HepG2 (cell line): ENCODE measurements around the gene AGER. TPM values are rescaled to one million over a fixed set of nuclear protein-coding genes. Genes with fewer than 3 reads are reported as not detected.

ENCODE experiments used
- DMAP1 ChIP-seq: IDR thresholded peaks from 2 replicates; pipeline ENCODE4 v1.6.1; 2016
- DNMT1 ChIP-seq: sonication (generic); formaldehyde crosslinking; IDR thresholded peaks from 2 replicates; pipeline ENCODE4 v1.5.1; 2020; ENCODE audit warnings: mild to moderate bottlenecking, missing genetic modification reagents
- EED ChIP-seq: sonication (generic); formaldehyde crosslinking; IDR thresholded peaks from 2 replicates; pipeline ENCODE4 v1.5.0; 2020; ENCODE audit warnings: mild to moderate bottlenecking, missing genetic modification reagents
- EP300 ChIP-seq, 3 experiments: sonication (generic) in 1 of 3; formaldehyde crosslinking in 1 of 3; IDR thresholded peaks; 2 replicates each; pipeline versions ENCODE4 v1.5.1 to v1.6.1; 2011 to 2020; ENCODE audit warnings: low read depth in 2 of 3, low read length in 2 of 3, borderline replicate concordance in 1 of 3, improper control_type of control experiment in 1 of 3, mild to moderate bottlenecking in 1 of 3, missing genetic modification reagents in 1 of 3, moderate library complexity in 1 of 3
- FLYWCH1 ChIP-seq: sonication (generic); formaldehyde crosslinking; IDR thresholded peaks from 2 replicates; pipeline ENCODE4 v1.8.1; 2023; ENCODE audit warnings: mild to moderate bottlenecking, missing genetic modification reagents
- HMGXB3 ChIP-seq: sonication (generic); formaldehyde crosslinking; IDR thresholded peaks from 2 replicates; pipeline ENCODE4 v1.4.0; 2020; ENCODE audit warnings: missing genetic modification reagents, borderline replicate concordance
- HOXA9 ChIP-seq: sonication (generic); formaldehyde crosslinking; IDR thresholded peaks from 2 replicates; pipeline ENCODE4 v1.8.1; 2022; ENCODE audit warnings: missing genetic modification reagents, mild to moderate bottlenecking, moderate library complexity, borderline replicate concordance
- MEF2D ChIP-seq: sonication (generic); formaldehyde crosslinking; IDR thresholded peaks from 2 replicates; pipeline ENCODE4 v1.5.1; 2020; ENCODE audit warnings: mild to moderate bottlenecking, missing genetic modification reagents
- SNAPC4 ChIP-seq: sonication (generic); formaldehyde crosslinking; IDR thresholded peaks from 2 replicates; pipeline ENCODE4 v1.4.0; 2020; ENCODE audit warnings: mild to moderate bottlenecking, missing genetic modification reagents
- ZNF569 ChIP-seq: sonication (generic); formaldehyde crosslinking; IDR thresholded peaks from 2 replicates; pipeline ENCODE4 v1.5.0; 2020; ENCODE audit warnings: mild to moderate bottlenecking, missing genetic modification reagents, moderate library complexity, borderline replicate concordance
- ZNF576 ChIP-seq: sonication (generic); formaldehyde crosslinking; IDR thresholded peaks from 2 replicates; pipeline ENCODE4 v1.4.0; 2020; ENCODE audit warnings: mild to moderate bottlenecking, missing genetic modification reagents
- ZNF609 ChIP-seq: sonication (generic); formaldehyde crosslinking; IDR thresholded peaks from 2 replicates; pipeline ENCODE4 v1.4.0; 2020; ENCODE audit warnings: mild to moderate bottlenecking, missing genetic modification reagents, borderline replicate concordance
- polyA plus RNA-seq, 8 experiments: library from polyadenylated mRNA; depleted of rRNA in 3 of 8; stranded (reverse) in 7 of 8; unstranded in 1 of 8; fragments of >200 nt; fragmentation: Illumina TruSeq in 4 of 8; extraction: Trizol in 4 of 8; gene quantifications; 2 replicates each; pipeline versions ENCODE4 v1.2.1 to v1.2.3, GENCODE V29; 2011 to 2016; ENCODE audit warnings: low read depth in 4 of 8, missing spikeins in 1 of 8, mixed read lengths in 1 of 8; ENCODE audit not compliant: insufficient read depth in 1 of 8
- total RNA-seq, 5 experiments: library from RNA; depleted of rRNA; stranded (reverse); fragments of >200 nt; fragmentation: Illumina TruSeq; extraction: Trizol; gene quantifications; 2 replicates each; pipeline ENCODE4 v1.2.3, GENCODE V29; 2016; ENCODE audit warnings: low read depth in 1 of 5

AGER gene
- total and polyA plus RNA-seq, 2 of the 13 experiments (the other 11 are each of a cell fraction or from before 2014, with no cell fraction given), result 1.9 to 5.1 TPM

GRCh38 chr6:32190054-32190851 lies 6.2 kb upstream of the AGER start, which contains the start of gene PBX2 (continued):
- TF ChIP-seq HMGXB3 (CRISPR knock-in tag) (no peak), HOXA9 (CRISPR knock-in tag) (no peak), FLYWCH1 (CRISPR knock-in tag) (no peak), ZNF569 (CRISPR knock-in tag) (no peak), DNMT1 (CRISPR knock-in tag) (no peak), ZNF609 (CRISPR knock-in tag) (0 out of 2 replicates have a peak, but pooled peaks have one; percentile 38), ZNF576 (CRISPR knock-in tag) (no peak), EED (CRISPR knock-in tag) (0 out of 2 replicates have a peak, but pooled peaks have one; percentile 31), SNAPC4 (CRISPR knock-in tag) (0 out of 2 replicates have a peak, but pooled peaks have one; percentile 85), MEF2D (CRISPR knock-in tag) (no peak), EP300 (IDR thresholded peaks at IDR 0.05; ENCODE audit: low read depth in 2 of 2, low read length in 2 of 2) (0 out of 4 replicates have a peak, but pooled peaks of 1 of the 2 experiments have one; percentile 23), EP300 (CRISPR knock-in tag; IDR thresholded peaks at IDR 0.05; ENCODE audit: borderline replicate concordance) (0 out of 2 replicates have a peak, but pooled peaks have one; percentile 30), DMAP1 (no peak; the same call in 1 of the 2 replicates)
